T47D (cell line): ENCODE measurements around the gene LSM14B.

Source experiments
- DNase-seq, 2 experiments: peaks; one replicate each; pipeline versions ENCODE4 v3.0.0 to v3.0.0-alpha.2; 2011 to 2012; ENCODE audit warnings: low read depth in 1 of 2, low spot score in 1 of 2
- JUND ChIP-seq: IDR thresholded peaks from 2 replicates; pipeline ENCODE4 v1.6.1; 2012; ENCODE audit warnings: low read depth
- in situ Hi-C: cut with HindIII; loops from 2 replicates; pipeline ENCODE4 v1.10.0; 2016; ENCODE audit warnings: low sequenced_read_pairs, low pct_unique_long_range_greater_than_20kb

Gene LSM14B

GRCh38 chr20:62149532-62150309 is 27.4 kb downstream of the LSM14B start:
- DNase-seq: no peak
- in situ Hi-C loops: no loop called here
- no peak for TF ChIP-seq JUND

GRCh38 chr20:62150310-62150575 is 28.0 kb downstream of the LSM14B start:
- no peak for DNase-seq
- in situ Hi-C loops: no loop called here
- no peak for TF ChIP-seq JUND

GRCh38 chr20:62151225-62151624 is 28.9 kb downstream of the LSM14B start:
- DNase-seq: no peak
- TF ChIP-seq JUND: no peak
- in situ Hi-C loops: no loop called here

GRCh38 chr20:62151835-62152364 is 29.6 kb downstream of the LSM14B start:
- TF ChIP-seq JUND: no peak
- DNase-seq: no peak
- in situ Hi-C loops: no loop called here

- no peak for TF ChIP-seq JUND
- in situ Hi-C loops: no loop called here
- no peak for DNase-seq
These were observed 33.4 kb downstream of the LSM14B start for GRCh38 chr20:62155428-62156253.

GRCh38 chr20:62156254-62156556 is 33.9 kb downstream of the LSM14B start:
- no peak for TF ChIP-seq JUND
- in situ Hi-C loops: no loop called here
- DNase-seq: no peak

- DNase-seq: peak; percentile 71 to 88
- in situ Hi-C loops: no loop called here
- TF ChIP-seq JUND: no peak
These were observed 34.5 kb downstream of the LSM14B start for GRCh38 chr20:62156592-62157386.

GRCh38 chr20:62157387-62158087 is 35.3 kb downstream of the LSM14B start:
- DNase-seq: no peak
- in situ Hi-C loops: no loop called here
- no peak for TF ChIP-seq JUND

- in situ Hi-C loops: no loop called here
- TF ChIP-seq JUND: no peak
- DNase-seq: no peak
These were observed 35.8 kb downstream of the LSM14B start for GRCh38 chr20:62158088-62158400.

- in situ Hi-C loops: no loop called here
- TF ChIP-seq JUND: no peak
- no peak for DNase-seq
These were observed 36.3 kb downstream of the LSM14B start for GRCh38 chr20:62158541-62158940.

GRCh38 chr20:62159052-62159451 is 36.8 kb downstream of the LSM14B start:
- in situ Hi-C loops: no loop called here
- DNase-seq: no peak

GRCh38 chr20:62159839-62160238 is 37.6 kb downstream of the LSM14B start:
- in situ Hi-C loops: no loop called here
- TF ChIP-seq JUND: no peak
- DNase-seq: no peak

More at GRCh38 chr20:62159052-62159451, 36.8 kb downstream of the LSM14B start:
- TF ChIP-seq JUND: no peak
